SU-DHL-6 (cell line): ENCODE results near the gene TP53BP2.

Experiments used
- H2AFZ ChIP-seq: fragments of 200-600 bp; sonication (generic); 2 replicates; pipeline ENCODE4 v1.6.1; 2014; ENCODE audit warnings: low read depth, mild to moderate bottlenecking, moderate library complexity, mixed read lengths, antibody characterized with exemption, low read length; ENCODE audit not compliant: severe bottlenecking
- H3F3A ChIP-seq: fragments of 200-600 bp; shearing (Covaris generic); 2 replicates; pipeline ENCODE4 v1.6.0; 2016; ENCODE audit warnings: antibody characterized with exemption, mild to moderate bottlenecking; ENCODE audit not compliant: insufficient read depth
- H3K27ac ChIP-seq: fragments of 200-600 bp; sonication (generic); 2 replicates; pipeline ENCODE4 v1.5.1; 2016; ENCODE audit warnings: low read depth, mild to moderate bottlenecking, low read length, moderate library complexity, mixed read lengths
- H3K27me3 ChIP-seq: fragments of 200-600 bp; sonication (generic), shearing (Covaris generic); 2 replicates; pipeline ENCODE4 v1.6.0; 2014; ENCODE audit warnings: mild to moderate bottlenecking, low read length
- H3K36me3 ChIP-seq: fragments of 200-600 bp; sonication (generic); 2 replicates; pipeline ENCODE4 v1.6.1; 2014; ENCODE audit warnings: mild to moderate bottlenecking, low read length, mixed read lengths
- H3K4me2 ChIP-seq: fragments of 300-600, 200-600 bp; shearing (Covaris generic), sonication (generic); 2 replicates; pipeline ENCODE4 v1.6.0; 2014; ENCODE audit warnings: low read length, low read depth, mild to moderate bottlenecking; ENCODE audit not compliant: poor library complexity, severe bottlenecking
- H3K4me3 ChIP-seq: fragments of 200-600 bp; sonication (generic); 2 replicates; pipeline ENCODE4 v1.5.1; 2014; ENCODE audit warnings: antibody characterized with exemption, low read length, mild to moderate bottlenecking, mixed read lengths; ENCODE audit not compliant: insufficient read depth, poor library complexity, severe bottlenecking
- H3K79me2 ChIP-seq: fragments of 200-600 bp; sonication (generic); 2 replicates; pipeline ENCODE4 v1.6.1; 2014; ENCODE audit warnings: mild to moderate bottlenecking, low read length, moderate library complexity; ENCODE audit not compliant: insufficient read depth
- H3K9ac ChIP-seq: fragments of 200-600 bp; sonication (generic); 2 replicates; pipeline ENCODE4 v1.7.0; 2014; ENCODE audit warnings: mild to moderate bottlenecking, low read length
- H3K9me2 ChIP-seq: fragments of 200-600 bp; sonication (generic); replicated peaks from 2 replicates; pipeline ENCODE4 v1.6.1; 2014; ENCODE audit warnings: low read length; ENCODE audit not compliant: insufficient read depth
- H3K9me3 ChIP-seq: fragments of 200-600 bp; sonication (generic); 2 replicates; pipeline ENCODE4 v1.6.1; 2014; ENCODE audit warnings: low read length, mixed read lengths; ENCODE audit not compliant: insufficient read depth
- H4K20me1 ChIP-seq: fragments of 200-600 bp; sonication (generic); 2 replicates; pipeline ENCODE4 v1.6.1; 2014; ENCODE audit warnings: low read depth, mild to moderate bottlenecking, antibody characterized with exemption, low read length, moderate library complexity, mixed read lengths
- CTCF ChIP-seq: fragments of 200-600 bp; sonication (generic); IDR thresholded peaks from one replicate; pipeline ENCODE4 v1.5.1; 2017; ENCODE audit warnings: antibody characterized with exemption, mild to moderate bottlenecking, low read length, moderate library complexity; ENCODE audit not compliant: insufficient read depth, poor library complexity, severe bottlenecking
- EZH2phosphoT487 ChIP-seq: fragments of 200-600 bp; sonication (generic), shearing (Covaris generic); conservative IDR thresholded peaks from 2 replicates; pipeline ENCODE4 v1.6.1; 2018; ENCODE audit warnings: mild to moderate bottlenecking, antibody characterized with exemption, low read length, moderate library complexity, mixed read lengths

TP53BP2 gene

GRCh38 chr1:223887747-223888418, 42.1 kb upstream of the TP53BP2 start:
- no peak overlapping the region for H3K9ac ChIP-seq
- H3K4me3 ChIP-seq = no peak overlapping the region
- H2AFZ ChIP-seq = no peak overlapping the region

GRCh38 chr1:223886516-223886921, 40.8 kb upstream of the TP53BP2 start:
- no peaks in the 10 kb centered on the region for H3K9me2 ChIP-seq
- no peaks in the 10 kb centered on the region for H3F3A ChIP-seq
- no peak overlapping the region for H3K4me3 ChIP-seq
- H3K27me3 ChIP-seq = no peaks in the 10 kb centered on the region
- H3K79me2 ChIP-seq = no peaks in the 10 kb centered on the region
- no peak overlapping the region for H3K27ac ChIP-seq
- H3K9ac ChIP-seq = no peak overlapping the region
- no peak overlapping the region for H2AFZ ChIP-seq
- TF ChIP-seq CTCF (no peak), EZH2phosphoT487 (no peak)
- no peaks in the 10 kb centered on the region for H3K9me3 ChIP-seq
- no peaks in the 10 kb centered on the region for H4K20me1 ChIP-seq
- H3K36me3 ChIP-seq = no peaks in the 10 kb centered on the region
- H3K4me2 ChIP-seq = no peak overlapping the region

More at GRCh38 chr1:223887747-223888418, 42.1 kb upstream of the TP53BP2 start:
- H4K20me1 ChIP-seq = no peaks in the 10 kb centered on the region
- H3K36me3 ChIP-seq = no peaks in the 10 kb centered on the region
- no peaks in the 10 kb centered on the region for H3K79me2 ChIP-seq
- H3K9me2 ChIP-seq = no peaks in the 10 kb centered on the region
- no peak overlapping the region for H3K27ac ChIP-seq
- no peaks in the 10 kb centered on the region for H3K27me3 ChIP-seq
- H3F3A ChIP-seq = no peaks in the 10 kb centered on the region
- TF ChIP-seq EZH2phosphoT487 = no peak
- no peak for TF ChIP-seq CTCF
- H3K9me3 ChIP-seq = no peaks in the 10 kb centered on the region
- H3K4me2 ChIP-seq = no peak overlapping the region

- Histone ChIP-seq H3K4me2 (no peak overlapping the region), H2AFZ (no peak overlapping the region), H3K9me2 (no peaks in the 10 kb centered on the region), H3K27ac (no peak overlapping the region), H3K79me2 (no peaks in the 10 kb centered on the region), H3K9ac (no peak overlapping the region), H3K4me3 (no peak overlapping the region), H3K9me3 (no peaks in the 10 kb centered on the region), H3K36me3 (no peaks in the 10 kb centered on the region), H3K27me3 (no peaks in the 10 kb centered on the region), H3F3A (no peaks in the 10 kb centered on the region), H4K20me1 (no peaks in the 10 kb centered on the region)
- TF ChIP-seq EZH2phosphoT487 (no peak), CTCF (no peak)
Measured at GRCh38 chr1:223885614-223886013, 39.9 kb upstream of the TP53BP2 start.
